HG03103 (cell line): ENCODE measurements around the gene SMG9.
"Not testable (repeated sequence)": the region's sequence is repeated elsewhere in the genome, so short reads cannot be mapped to it uniquely, and the experiment has no call there.

Experiments
- ATAC-seq: cut with Tn5 transposase; IDR thresholded peaks from one replicate; pipeline ENCODE4 v1.9.1; 2021; ENCODE audit warnings: low read depth; ENCODE audit not compliant: unreplicated experiment

SMG9 gene

GRCh38 chr19:43695985-43696704, 58.6 kb downstream of the SMG9 start:
- no peak for ATAC-seq

DNA sequence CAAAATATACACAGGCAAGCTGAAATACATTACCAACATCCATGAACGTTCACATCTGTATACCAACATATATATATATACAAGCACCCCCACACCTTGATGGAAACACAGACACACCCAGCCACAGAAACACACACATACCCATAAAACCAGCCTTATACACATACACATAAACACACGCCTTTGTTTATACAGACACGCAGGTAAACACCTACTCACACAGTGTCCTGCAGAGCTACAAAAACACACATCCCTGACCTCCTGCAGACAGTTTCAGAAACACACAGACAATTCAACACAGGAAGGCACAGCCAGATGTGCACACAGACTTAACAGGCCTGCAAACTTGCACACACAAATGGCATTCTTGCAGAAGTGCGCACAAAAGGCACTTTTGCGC, 60.2 kb downstream of the SMG9 start:
- no peak for ATAC-seq

DNA sequence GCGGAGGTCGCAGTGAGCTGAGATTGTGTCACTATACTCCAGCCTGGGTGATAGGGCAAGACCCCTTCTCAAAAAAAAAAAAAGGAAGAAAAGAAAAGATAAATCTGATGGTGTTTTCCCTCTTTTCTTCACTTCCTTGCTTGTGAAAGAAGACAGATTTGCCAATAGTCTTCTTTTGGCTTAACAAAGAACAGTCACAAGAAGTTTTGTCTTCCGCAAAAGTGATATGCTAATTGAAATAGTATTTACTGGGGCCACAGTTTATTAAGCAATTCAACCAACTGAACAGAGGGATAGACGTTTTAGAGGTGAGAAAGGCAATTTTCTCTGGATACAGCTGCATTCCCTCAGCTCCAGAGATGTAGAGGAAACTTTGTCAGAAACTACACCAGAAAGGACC, 61.9 kb downstream of the SMG9 start:
- ATAC-seq, result no peak

DNA sequence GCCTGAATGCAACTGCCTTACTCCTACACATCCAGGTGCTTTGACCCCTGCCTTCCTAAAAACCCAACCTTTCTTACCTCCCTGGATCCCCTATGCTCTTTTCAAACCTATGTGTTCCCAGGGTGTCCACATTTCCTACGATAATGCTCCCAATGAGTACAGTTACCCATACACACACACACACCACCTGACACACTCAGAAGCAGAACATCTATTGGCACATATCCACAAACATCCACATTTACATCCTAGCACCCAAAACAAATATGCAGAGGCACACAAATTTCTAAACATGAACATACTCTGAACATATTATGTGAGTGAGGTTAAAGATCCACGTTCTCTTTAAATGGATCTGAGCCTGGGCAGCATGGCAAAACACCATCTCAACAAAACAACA, 62.4 kb downstream of the SMG9 start:
- no peak for ATAC-seq

DNA sequence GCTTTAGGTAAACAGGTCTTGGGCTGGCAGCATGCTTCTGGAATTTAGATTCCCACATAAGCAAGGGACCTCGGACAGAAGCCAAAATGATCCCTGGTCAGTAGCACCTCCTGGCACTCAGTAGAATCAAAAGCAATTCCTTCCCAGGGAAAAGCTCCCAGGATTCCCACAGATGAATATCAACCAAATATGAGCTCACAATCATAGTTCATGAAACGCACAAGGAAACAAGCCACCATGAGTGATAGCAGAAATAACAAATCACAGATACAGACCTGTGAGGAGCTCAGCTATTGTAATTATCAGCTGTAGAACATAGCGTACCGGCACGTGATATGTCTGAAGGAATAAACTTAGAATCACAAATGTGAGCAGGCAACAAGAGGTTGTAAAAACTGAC, 63.0 kb downstream of the SMG9 start:
- no peak for ATAC-seq

GRCh38 chr19:43690890-43691289, 63.9 kb downstream of the SMG9 start:
- ATAC-seq, result no peak

- ATAC-seq, result no peak
Observed at GRCh38 chr19:43690444-43690843, 64.3 kb downstream of the SMG9 start.

GRCh38 chr19:43688059-43688701, 66.6 kb downstream of the SMG9 start:
- no peak for ATAC-seq

DNA sequence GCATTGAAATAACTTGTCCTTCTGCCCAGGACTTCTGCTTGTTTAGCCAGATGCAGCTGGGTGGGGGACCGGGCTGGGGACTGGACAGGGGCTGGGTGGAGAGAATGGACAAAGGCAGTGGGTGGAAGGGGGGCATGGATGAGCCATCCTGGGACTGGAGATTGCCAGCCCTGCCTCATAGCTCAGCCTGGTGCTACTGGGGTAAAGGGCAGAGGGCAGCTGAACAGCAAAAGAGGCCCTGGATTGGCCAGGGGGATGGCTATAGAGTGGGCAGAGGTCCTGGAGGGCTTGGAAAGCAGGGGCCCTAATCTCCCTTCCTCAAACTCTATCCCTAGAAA, 67.1 kb downstream of the SMG9 start:
- ATAC-seq, result no peak

GRCh38 chr19:43684326-43684725, 70.4 kb downstream of the SMG9 start:
- ATAC-seq, result no peak

- no peak for ATAC-seq
Observed at GRCh38 chr19:43683905-43684304, 70.9 kb downstream of the SMG9 start.

DNA sequence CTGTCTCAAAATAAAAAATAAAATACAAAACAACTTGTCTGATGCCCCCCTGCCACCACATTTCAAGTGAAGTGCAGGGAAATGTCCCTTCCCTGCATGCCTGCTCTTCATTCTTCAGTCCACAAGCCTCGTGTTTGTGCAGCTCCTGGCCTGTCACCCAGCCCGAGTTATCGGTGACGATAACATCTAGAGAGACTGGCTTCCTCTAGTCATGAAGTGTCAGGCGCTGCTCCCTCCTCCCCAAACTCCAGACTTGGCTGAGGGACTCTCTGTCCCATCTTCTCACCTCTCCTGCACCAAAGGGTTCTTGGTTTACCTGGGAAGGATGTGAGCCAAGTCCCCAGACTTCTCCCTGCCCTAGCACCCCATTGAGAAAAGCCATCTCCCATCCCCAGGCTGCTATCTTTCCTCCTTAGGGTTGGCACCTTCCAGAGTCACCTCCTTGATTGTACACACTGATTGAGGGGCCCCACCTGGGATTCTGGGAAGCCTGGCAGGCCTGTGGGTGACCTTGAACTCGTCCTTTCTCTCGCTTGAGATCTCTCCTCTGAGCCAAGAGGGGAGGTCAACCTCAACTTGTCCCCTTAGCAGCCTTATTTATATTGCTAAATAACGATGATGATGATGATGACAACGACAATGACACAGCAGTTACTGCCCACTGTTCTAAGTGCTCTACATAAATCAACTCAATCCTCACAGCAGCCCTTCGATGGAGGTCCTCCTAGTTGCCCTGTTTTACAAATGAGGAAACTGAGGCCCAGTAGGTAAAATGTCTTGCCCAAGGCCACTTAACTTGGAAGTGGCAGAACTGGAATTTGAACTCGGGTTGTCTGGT, 71.7 kb downstream of the SMG9 start:
- ATAC-seq, result no peak

DNA sequence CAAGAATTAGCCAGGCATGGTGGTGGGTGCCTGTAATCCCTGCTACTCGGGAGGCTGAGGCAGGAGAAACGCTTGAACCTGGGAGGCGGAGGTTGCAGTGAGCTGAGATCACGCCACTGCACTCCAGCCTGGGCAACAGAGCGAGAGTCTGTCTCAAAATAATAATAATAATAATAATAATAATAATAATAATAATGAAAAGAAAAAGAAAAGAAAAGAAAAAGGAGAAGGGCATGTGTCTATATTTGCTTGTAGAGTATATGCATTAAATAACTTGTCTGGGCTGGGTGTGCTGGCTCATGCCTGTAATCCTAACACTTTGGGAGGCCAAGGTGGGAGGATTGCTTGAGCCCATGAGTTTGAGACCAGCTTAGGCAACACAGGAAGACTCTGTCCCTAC, 72.5 kb downstream of the SMG9 start:
- not testable (repeated sequence) for ATAC-seq

DNA sequence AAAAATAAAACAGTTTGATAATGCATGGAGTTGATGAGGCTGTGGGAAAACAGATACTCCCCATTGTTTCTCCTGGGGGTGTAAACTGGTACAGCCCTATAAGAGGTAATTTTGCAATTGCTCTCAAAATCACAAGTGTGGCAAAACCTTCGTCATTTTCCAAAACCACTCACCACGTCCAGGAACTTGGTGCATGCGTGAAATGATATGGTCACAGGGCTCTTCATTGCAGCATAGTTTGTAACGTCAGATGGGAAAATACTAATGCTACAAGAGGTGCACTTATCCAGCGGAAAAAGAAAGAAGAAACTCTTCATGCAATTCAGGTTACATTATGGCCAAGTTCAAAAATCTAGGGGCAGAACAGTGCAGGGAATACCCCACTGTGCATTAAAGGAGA, 72.9 kb downstream of the SMG9 start:
- no peak for ATAC-seq

DNA sequence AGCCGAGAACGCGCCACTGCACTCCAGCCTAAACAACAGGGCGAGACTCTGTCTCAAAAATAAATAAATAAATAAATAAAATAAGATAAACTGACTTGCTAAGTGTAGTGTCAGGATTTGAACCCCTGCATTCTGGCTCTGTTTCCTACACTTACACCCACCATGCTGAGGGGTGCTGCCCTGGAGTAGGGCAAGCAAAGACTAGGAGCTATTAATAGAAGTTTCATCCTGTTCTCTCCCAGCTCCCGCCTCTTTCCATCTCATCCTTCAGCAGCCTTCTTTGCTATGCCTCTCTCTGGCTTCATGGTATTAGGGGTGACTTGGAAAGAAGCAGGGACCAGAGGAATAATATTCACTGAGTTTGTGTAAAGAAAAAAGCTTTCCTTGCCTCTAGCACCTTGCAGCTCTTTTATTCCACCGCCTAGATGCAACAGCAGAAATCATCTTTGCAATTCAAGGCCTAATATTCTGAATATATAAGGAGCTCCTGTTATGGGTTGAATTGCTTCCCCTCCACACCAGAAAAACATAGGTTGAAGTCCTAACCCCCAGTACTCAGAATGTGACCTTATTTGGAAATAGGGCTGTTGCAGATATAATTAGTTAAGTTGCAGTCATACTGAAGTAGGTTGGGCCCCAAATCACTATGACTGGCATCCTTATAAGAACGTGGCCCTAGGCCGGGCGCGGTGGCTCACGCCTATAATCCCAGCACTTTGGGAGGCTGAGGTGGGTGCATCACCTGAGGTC, 76.1 kb downstream of the SMG9 start:
- ATAC-seq, result no peak
